Natural killer cell (primary cell): ENCODE measurements around the gene PCNP. TPM values are rescaled to one million over a fixed set of nuclear protein-coding genes. Genes with fewer than 3 reads are reported as not detected.
"Not testable (repeated sequence)": the region's sequence is repeated elsewhere in the genome, so short reads cannot be mapped to it uniquely, and the experiment has no call there.

Experiments
- ATAC-seq, 3 donors: fragments of 150-1000 bp in 2 of 3; fragments of 200-7000 bp in 1 of 3; cut with Tn5 transposase; 1 replicate in 1 of 3; 2 replicates in 2 of 3; pipeline ENCODE4 v1.10.0; 2021; ENCODE audit warnings: mild to moderate bottlenecking in 2 of 3, moderate library complexity in 2 of 3
- DNase-seq, 2 donors: peaks; one replicate each; pipeline versions ENCODE4 v3.0.0 to v3.0.0-alpha.2; 2013 to 2021; ENCODE audit warnings: mixed read lengths in 1 of 2
- H3K27ac ChIP-seq: one replicate; pipeline ENCODE4 v1.5.1; 2013; ENCODE audit warnings: mild to moderate bottlenecking, low read length
- H3K27me3 ChIP-seq: one replicate; pipeline ENCODE4 v1.6.1; 2013; ENCODE audit warnings: low read length; ENCODE audit not compliant: control insufficient read depth, insufficient read depth
- H3K36me3 ChIP-seq: one replicate; pipeline ENCODE4 v1.6.1; 2013; ENCODE audit warnings: low read length; ENCODE audit not compliant: control insufficient read depth, insufficient read depth
- H3K4me1 ChIP-seq: one replicate; pipeline ENCODE4 v1.6.1; 2013; ENCODE audit warnings: low read length; ENCODE audit not compliant: control insufficient read depth, insufficient read depth
- H3K4me3 ChIP-seq: one replicate; pipeline ENCODE4 v1.5.1; 2013; ENCODE audit warnings: low read length
- H3K9me3 ChIP-seq: one replicate; pipeline ENCODE4 v1.6.1; 2013; ENCODE audit warnings: low read length; ENCODE audit not compliant: control insufficient read depth, insufficient read depth
- H3K27ac Mint-ChIP-seq, 2 donors: one replicate each; pipeline ENCODE4 v1.8.0; 2022; ENCODE audit warnings: mild to moderate bottlenecking in 2 of 2, mixed read lengths in 2 of 2, moderate library complexity in 1 of 2
- H3K27me3 Mint-ChIP-seq, 2 donors: one replicate each; pipeline ENCODE4 v1.8.0; 2022; ENCODE audit warnings: low read depth in 2 of 2, mixed read lengths in 2 of 2
- H3K36me3 Mint-ChIP-seq: one replicate; pipeline ENCODE4 v1.8.0; 2022; ENCODE audit warnings: mixed read lengths
- H3K4me1 Mint-ChIP-seq, 2 donors: one replicate each; pipeline ENCODE4 v1.8.0; 2022; ENCODE audit warnings: mixed read lengths in 2 of 2
- H3K4me3 Mint-ChIP-seq: one replicate; pipeline ENCODE4 v1.8.0; 2022; ENCODE audit warnings: mild to moderate bottlenecking, moderate library complexity, mixed read lengths
- H3K9me3 Mint-ChIP-seq, 2 donors: one replicate each; pipeline ENCODE4 v1.8.0; 2022; ENCODE audit warnings: mixed read lengths in 2 of 2
- WGBS: methylation state at CpG from one replicate; pipeline ENCODE4 v1.1.7; 2013; ENCODE audit warnings: missing lambda C conversion rate; ENCODE audit not compliant: insufficient coverage; 5-methylcytosine and 5-hydroxymethylcytosine counted together
- intact Hi-C: fragments of 100-400 bp; cut with micrococcal nuclease; formaldehyde crosslinking; loops from one replicate; pipeline ENCODE4 v1.14.2; 2022
- total RNA-seq, 4 donors: library from RNA; stranded (reverse); fragments of 120-200 nt in 1 of 4; gene quantifications; one replicate each; pipeline versions ENCODE4 v1.2.3 to v1.2.4, GENCODE V29; 2013 to 2022
- TF ChIP-seq, protein P1 (sequence below): fragments of 200-600 bp; IDR thresholded peaks from one replicate; pipeline ENCODE4 v1.8.0; 2022; ENCODE audit warnings: antibody characterized with exemption

PCNP gene
- total RNA-seq, 3 donors from 2014 or later (not counting 1 experiment from before 2014, with no cell fraction given): 119 to 132 (median 124) TPM

- Histone ChIP-seq H3K27me3 (no peaks in the 10 kb centered on the region), H3K27ac (no peak overlapping the region), H3K4me3 (no peak overlapping the region), H3K4me1 (no peaks in the 10 kb centered on the region), H3K9me3 (no peaks in the 10 kb centered on the region), H3K36me3 (no peaks in the 10 kb centered on the region)
- intact Hi-C loops: no loop called here
- TF ChIP-seq, protein P1, sequence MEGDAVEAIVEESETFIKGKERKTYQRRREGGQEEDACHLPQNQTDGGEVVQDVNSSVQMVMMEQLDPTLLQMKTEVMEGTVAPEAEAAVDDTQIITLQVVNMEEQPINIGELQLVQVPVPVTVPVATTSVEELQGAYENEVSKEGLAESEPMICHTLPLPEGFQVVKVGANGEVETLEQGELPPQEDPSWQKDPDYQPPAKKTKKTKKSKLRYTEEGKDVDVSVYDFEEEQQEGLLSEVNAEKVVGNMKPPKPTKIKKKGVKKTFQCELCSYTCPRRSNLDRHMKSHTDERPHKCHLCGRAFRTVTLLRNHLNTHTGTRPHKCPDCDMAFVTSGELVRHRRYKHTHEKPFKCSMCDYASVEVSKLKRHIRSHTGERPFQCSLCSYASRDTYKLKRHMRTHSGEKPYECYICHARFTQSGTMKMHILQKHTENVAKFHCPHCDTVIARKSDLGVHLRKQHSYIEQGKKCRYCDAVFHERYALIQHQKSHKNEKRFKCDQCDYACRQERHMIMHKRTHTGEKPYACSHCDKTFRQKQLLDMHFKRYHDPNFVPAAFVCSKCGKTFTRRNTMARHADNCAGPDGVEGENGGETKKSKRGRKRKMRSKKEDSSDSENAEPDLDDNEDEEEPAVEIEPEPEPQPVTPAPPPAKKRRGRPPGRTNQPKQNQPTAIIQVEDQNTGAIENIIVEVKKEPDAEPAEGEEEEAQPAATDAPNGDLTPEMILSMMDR: no peak
- ATAC-seq (no peak), DNase-seq (no peak)
- no peaks in the 10 kb centered on the region for H3K27me3 Mint-ChIP-seq
- 75% methylated on average over 1 of the region's 1 CpG for WGBS
- H3K27ac Mint-ChIP-seq: no peak overlapping the region
- no peak overlapping the region for H3K4me3 Mint-ChIP-seq
- H3K9me3 Mint-ChIP-seq: no peaks in the 10 kb centered on the region
- no peaks in the 10 kb centered on the region for H3K36me3 Mint-ChIP-seq
- no peaks in the 10 kb centered on the region for H3K4me1 Mint-ChIP-seq
These were observed 24.5 kb upstream of the PCNP start for GRCh38 chr3:101549473-101549872.

DNA sequence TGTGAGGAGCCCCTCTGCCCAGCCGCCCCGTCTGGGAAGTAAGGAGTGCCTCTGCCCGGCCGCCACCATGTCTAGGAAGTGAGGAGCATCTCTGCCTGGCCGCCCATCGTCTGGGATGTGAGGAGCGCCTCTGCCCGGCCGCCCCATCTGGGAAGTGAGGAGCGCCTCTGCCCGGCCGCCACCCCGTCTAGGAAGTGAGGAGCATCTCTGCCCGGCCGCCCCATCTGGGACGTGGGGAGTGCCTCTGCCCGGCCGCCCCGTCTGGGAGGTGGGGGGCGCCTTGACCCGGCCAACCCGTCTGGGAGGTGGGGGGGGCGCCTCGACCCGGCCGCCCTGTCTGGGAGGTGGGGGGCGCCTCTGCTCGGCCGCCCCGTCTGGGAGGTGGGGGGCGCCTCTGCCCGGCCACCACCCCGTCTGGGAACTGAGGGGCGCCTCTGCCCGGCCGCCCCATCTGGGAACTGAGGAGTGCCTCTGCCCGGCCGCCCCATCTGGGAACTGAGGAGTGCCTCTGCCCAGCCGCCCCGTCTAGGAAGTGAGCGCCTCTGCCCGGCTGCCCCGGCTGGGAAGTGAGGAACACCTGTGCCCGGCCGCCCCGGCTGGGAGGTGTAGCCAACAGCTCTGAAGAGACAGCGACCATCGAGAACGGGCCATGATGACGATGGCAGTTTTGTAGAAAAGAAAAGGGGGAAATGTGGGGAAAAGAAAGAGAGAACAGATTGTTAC is 22.5 kb upstream of the PCNP start:
- H3K36me3 ChIP-seq, H3K27me3 ChIP-seq, H3K9me3 Mint-ChIP-seq, H3K27ac Mint-ChIP-seq, H3K4me1 ChIP-seq, H3K27me3 Mint-ChIP-seq, H3K4me3 ChIP-seq, H3K9me3 ChIP-seq, H3K36me3 Mint-ChIP-seq, ATAC-seq, H3K4me1 Mint-ChIP-seq, H3K4me3 Mint-ChIP-seq, intact Hi-C loops, H3K27ac ChIP-seq, DNase-seq: not testable (repeated sequence)
- WGBS: 96% methylated on average over 49 of the region's 50 CpGs

- H3K4me3 Mint-ChIP-seq, H3K27me3 Mint-ChIP-seq, H3K4me1 Mint-ChIP-seq, ATAC-seq, H3K36me3 ChIP-seq, H3K27me3 ChIP-seq, intact Hi-C loops, H3K4me1 ChIP-seq, H3K36me3 Mint-ChIP-seq, H3K27ac ChIP-seq, H3K9me3 ChIP-seq, H3K9me3 Mint-ChIP-seq, H3K27ac Mint-ChIP-seq, H3K4me3 ChIP-seq, DNase-seq: not testable (repeated sequence)
- 92% methylated on average over 5 of the region's 5 CpGs for WGBS
These were observed 20.6 kb upstream of the PCNP start for GRCh38 chr3:101553381-101553780.

- Mint-ChIP-seq H3K27me3 (peaks cover 15 to 18% of the 10 kb centered on the region in 2 donors), H3K4me3 (no peak overlapping the region), H3K9me3 (no peaks in the 10 kb centered on the region), H3K4me1 (peaks cover 4 to 5% of the 10 kb centered on the region in 2 donors), H3K27ac (no peak overlapping the region), H3K36me3 (no peaks in the 10 kb centered on the region)
- DNase-seq (no peak), ATAC-seq (no peak)
- H3K36me3 ChIP-seq: no peaks in the 10 kb centered on the region
- no peak overlapping the region for H3K4me3 ChIP-seq
- TF ChIP-seq, protein P1: no peak
- peaks cover 9% of the 10 kb centered on the region for H3K27me3 ChIP-seq
- no peaks in the 10 kb centered on the region for H3K9me3 ChIP-seq
- H3K4me1 ChIP-seq: no peaks in the 10 kb centered on the region
- WGBS: 92% methylated on average over 1 of the region's 3 CpGs
- H3K27ac ChIP-seq: no peak overlapping the region
- intact Hi-C loops: no loop called here
These were observed 17.9 kb upstream of the PCNP start for GRCh38 chr3:101556064-101556463.
